RWPE2 (cell line): ENCODE measurements around the gene BPNT1.

Experiments used
- ATAC-seq: fragments of 200-7000 bp; cut with Tn5 transposase; 3 replicates; pipeline ENCODE4 v1.9.1; 2021; ENCODE audit warnings: low read depth
- DNase-seq: peaks from one replicate; pipeline ENCODE4 v3.0.0-alpha.2; 2020; ENCODE audit warnings: low spot score
- H3K27ac ChIP-seq: fragments of 450-650 bp; 2 replicates; pipeline ENCODE4 v1.5.1; 2017; ENCODE audit warnings: mild to moderate bottlenecking; ENCODE audit not compliant: poor library complexity, severe bottlenecking
- H3K27me3 ChIP-seq: fragments of 250-450 bp; sonication (Bioruptor Pico); 2 replicates; pipeline ENCODE4 v1.5.1; 2021; ENCODE audit warnings: mild to moderate bottlenecking, moderate library complexity; ENCODE audit not compliant: insufficient read depth, poor library complexity, severe bottlenecking
- H3K36me3 ChIP-seq: fragments of 250-450 bp; sonication (Bioruptor Pico); 2 replicates; pipeline ENCODE4 v1.5.1; 2020; ENCODE audit warnings: low read depth, mild to moderate bottlenecking, moderate library complexity
- H3K4me1 ChIP-seq: fragments of 250-450 bp; sonication (Bioruptor Pico); 2 replicates; pipeline ENCODE4 v1.5.1; 2021; ENCODE audit warnings: mild to moderate bottlenecking, moderate library complexity; ENCODE audit not compliant: insufficient read depth, poor library complexity, severe bottlenecking
- H3K4me3 ChIP-seq: fragments of 250-450 bp; sonication (Bioruptor Pico); 2 replicates; pipeline ENCODE4 v1.5.1; 2021; ENCODE audit warnings: mild to moderate bottlenecking, moderate library complexity; ENCODE audit not compliant: severe bottlenecking
- H3K9me3 ChIP-seq: fragments of 250-450 bp; sonication (Bioruptor Pico); 2 replicates; pipeline ENCODE4 v1.5.1; 2021; ENCODE audit warnings: mild to moderate bottlenecking, moderate library complexity; ENCODE audit not compliant: severe bottlenecking
- TF ChIP-seq, protein P1 (sequence below): fragments of 450-650 bp; IDR thresholded peaks from one replicate; pipeline ENCODE4 v1.5.1; 2017; ENCODE audit warnings: mild to moderate bottlenecking, moderate library complexity; ENCODE audit not compliant: poor library complexity, severe bottlenecking

BPNT1 gene

DNA sequence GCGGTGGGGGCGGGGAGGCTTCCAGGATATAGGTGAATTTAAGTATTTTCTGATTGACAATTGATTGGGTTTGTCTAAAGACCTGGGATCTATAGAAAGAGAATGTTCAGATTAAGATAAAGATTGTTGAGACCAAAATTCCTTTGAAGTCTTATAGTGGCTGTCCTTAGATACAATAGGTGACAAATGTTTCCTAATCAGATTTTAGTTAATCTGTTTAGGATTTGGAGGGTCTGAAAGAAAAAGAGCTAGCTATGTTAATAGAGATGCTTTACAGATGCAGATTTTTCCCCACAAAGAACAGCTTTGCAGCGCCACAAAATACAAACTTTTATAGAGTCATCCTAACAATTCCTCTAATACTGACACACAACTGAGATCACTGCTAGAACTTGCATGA lies 28.7 kb downstream of the BPNT1 start:
- H3K36me3 ChIP-seq = peaks cover 3% of the 10 kb centered on the region; the same call in 1 of the 2 replicates
- H3K27me3 ChIP-seq = no peaks in the 10 kb centered on the region
- H3K27ac ChIP-seq = no peak overlapping the region
- H3K9me3 ChIP-seq = no peaks in the 10 kb centered on the region
- ATAC-seq (no peak), DNase-seq (no peak)
- no peaks in the 10 kb centered on the region for H3K4me1 ChIP-seq
- TF ChIP-seq, protein P1, sequence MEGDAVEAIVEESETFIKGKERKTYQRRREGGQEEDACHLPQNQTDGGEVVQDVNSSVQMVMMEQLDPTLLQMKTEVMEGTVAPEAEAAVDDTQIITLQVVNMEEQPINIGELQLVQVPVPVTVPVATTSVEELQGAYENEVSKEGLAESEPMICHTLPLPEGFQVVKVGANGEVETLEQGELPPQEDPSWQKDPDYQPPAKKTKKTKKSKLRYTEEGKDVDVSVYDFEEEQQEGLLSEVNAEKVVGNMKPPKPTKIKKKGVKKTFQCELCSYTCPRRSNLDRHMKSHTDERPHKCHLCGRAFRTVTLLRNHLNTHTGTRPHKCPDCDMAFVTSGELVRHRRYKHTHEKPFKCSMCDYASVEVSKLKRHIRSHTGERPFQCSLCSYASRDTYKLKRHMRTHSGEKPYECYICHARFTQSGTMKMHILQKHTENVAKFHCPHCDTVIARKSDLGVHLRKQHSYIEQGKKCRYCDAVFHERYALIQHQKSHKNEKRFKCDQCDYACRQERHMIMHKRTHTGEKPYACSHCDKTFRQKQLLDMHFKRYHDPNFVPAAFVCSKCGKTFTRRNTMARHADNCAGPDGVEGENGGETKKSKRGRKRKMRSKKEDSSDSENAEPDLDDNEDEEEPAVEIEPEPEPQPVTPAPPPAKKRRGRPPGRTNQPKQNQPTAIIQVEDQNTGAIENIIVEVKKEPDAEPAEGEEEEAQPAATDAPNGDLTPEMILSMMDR = no peak
- H3K4me3 ChIP-seq = no peak overlapping the region

DNA sequence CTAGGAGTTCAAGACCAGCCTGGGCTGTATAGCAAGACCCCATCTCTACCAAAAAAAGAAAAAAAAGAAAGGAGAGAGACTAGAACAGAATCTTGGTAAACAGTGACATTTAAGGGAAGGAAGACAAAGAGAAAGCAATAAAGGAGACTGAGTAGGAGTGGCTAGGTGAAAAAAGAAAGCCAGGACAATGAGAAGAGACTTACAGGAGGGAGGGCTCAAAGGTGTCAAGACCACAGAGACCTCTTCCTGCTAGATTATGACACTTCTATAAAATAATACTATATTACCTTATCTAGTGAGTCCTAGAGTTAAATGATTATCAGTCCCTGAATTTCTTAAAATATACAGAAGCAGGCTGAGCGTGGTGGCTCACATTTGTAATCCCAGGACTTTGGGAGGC lies 33.2 kb downstream of the BPNT1 start:
- Histone ChIP-seq H3K27me3 (no peaks in the 10 kb centered on the region), H3K36me3 (no peaks in the 10 kb centered on the region), H3K4me3 (no peak overlapping the region), H3K9me3 (no peaks in the 10 kb centered on the region), H3K27ac (no peak overlapping the region), H3K4me1 (no peaks in the 10 kb centered on the region)
- DNase-seq = no peak
- TF ChIP-seq, protein P1 = no peak
- ATAC-seq = no peak

DNA sequence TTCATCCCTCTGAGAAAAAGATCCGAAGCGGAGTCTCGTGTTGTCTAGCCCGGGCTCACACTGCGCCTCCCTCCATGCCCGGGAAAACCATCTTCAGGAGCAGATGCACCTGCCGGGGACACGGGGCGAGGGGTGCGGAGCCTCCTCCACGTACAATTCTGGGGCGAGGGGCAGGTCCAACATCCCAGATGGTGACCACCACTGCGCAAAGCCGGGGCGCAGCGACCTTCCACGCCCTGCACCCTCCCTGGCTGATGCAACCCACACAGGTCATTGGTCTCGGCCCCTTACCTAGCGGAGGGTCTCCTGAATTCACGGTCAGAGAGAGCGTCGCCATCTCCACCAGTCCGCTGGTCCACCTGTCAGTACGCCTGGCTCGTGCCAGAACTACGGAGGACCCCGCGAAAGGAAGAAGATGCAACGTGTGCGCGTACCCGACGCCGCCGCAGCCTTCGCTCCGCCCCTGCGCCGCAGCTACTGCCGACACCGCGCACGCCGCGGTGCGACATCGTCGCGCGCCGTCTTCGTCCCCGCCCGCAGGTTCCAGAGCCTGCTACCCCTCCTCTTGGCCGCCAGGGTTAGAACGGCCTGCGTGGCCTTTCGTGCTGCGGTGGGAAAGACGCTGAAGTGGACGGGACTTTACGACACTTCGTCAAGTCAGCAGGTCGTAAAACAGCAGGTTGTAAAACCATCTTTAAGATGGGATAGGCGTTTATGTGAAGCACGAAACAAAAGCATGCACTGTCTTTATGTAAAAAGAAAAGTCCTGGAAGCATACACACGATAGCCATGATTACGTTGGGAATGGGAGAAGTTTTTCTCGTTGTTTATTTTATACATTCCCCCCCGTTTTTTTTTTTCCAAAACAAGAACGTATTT lies 43.3 kb downstream of the BPNT1 start, which contains the start of gene EPRS1:
EPRS1 (minus strand) TSS at position 454 of the 879 bp plus-strand sequence; CDS start at position 337, 117 bp downstream.
- H3K27ac ChIP-seq = peak within 1 kb of the TSS; percentile 45
- peak; percentile 98 for ATAC-seq
- peak within 1 kb of the TSS; percentile 76 for H3K4me3 ChIP-seq
- H3K27me3 ChIP-seq = no peaks in the 10 kb centered on the region
- no peaks in the 10 kb centered on the region; the same call in 1 of the 2 replicates for H3K36me3 ChIP-seq
- peaks cover 4% of the 10 kb centered on the region for H3K4me1 ChIP-seq
- DNase-seq = peak; percentile 82
- TF ChIP-seq, protein P1 = peak; percentile 39
- H3K9me3 ChIP-seq = no peaks in the 10 kb centered on the region

DNA sequence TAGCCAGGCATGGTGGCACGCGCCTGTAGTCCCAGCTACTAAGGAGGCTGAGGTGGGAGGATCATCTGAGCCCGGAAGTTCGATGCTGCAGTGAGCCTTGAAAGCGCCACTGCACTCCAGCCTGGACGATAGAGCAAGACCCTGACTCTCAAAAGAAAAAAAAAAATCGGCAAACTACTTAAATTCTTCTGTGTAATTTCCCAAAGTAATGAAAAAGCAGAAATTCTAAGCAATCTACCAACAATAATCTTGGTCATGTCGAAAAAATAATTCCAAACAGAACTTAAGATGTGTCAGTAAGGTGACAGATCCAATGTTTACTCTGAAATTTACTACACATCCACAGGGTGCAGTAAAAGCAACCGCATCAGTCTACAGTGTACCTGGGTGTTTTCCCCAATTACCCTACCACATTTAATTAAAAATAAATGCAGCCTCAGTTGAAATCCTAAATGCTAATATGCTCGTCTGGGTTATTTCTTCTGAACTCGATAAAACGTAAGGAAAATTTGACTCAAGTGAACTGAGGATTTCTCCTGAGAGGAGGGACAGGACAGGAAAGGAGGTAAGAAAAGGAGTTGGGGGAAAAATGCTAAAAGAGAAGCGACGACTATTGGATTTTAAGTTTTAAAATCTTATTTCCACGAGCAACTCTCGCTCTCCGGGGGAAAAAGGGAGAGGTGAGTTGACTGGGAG lies 44.1 kb downstream of the BPNT1 start:
- TF ChIP-seq, protein P1 = no peak
- Histone ChIP-seq H3K27ac (peak overlapping the region; percentile 45), H3K9me3 (no peaks in the 10 kb centered on the region), H3K36me3 (no peaks in the 10 kb centered on the region; the same call in 1 of the 2 replicates), H3K27me3 (no peaks in the 10 kb centered on the region), H3K4me3 (peak overlapping the region; percentile 76), H3K4me1 (peaks cover 4% of the 10 kb centered on the region)
- no peak for ATAC-seq
- DNase-seq = no peak
